Measurements from ENCODE around the gene ARL8A.

ARL8A gene

DNA sequence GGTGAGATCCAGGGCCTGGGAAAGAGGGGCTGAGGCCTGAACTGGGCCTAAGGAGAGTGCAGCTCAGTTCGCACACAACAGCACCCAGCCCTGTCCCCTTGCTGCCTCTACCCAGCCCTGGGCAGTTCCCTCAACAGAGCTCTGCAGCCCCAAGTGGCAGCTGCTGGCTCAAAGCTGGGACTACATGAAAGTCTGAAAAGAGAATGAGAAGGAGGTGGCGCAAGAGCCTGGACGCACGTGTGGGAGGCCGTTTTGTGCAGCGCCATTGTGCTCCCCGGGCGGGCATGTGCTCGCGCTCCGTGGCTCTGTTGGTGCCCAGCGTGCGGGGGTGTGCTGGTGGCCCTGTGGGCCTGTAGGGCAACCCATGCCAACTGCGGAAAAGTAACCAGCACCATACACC lies 11.5 kb downstream of the ARL8A start:
- in situ Hi-C loops (cut with HindIII; ENCODE audit: low pct_ligation_motif_present, low sequenced_read_pairs), result loop anchor here (25.0 kb wide), 1 partner anchor 121 kb away; the partner anchor contains the start of gene ELF3

DNA sequence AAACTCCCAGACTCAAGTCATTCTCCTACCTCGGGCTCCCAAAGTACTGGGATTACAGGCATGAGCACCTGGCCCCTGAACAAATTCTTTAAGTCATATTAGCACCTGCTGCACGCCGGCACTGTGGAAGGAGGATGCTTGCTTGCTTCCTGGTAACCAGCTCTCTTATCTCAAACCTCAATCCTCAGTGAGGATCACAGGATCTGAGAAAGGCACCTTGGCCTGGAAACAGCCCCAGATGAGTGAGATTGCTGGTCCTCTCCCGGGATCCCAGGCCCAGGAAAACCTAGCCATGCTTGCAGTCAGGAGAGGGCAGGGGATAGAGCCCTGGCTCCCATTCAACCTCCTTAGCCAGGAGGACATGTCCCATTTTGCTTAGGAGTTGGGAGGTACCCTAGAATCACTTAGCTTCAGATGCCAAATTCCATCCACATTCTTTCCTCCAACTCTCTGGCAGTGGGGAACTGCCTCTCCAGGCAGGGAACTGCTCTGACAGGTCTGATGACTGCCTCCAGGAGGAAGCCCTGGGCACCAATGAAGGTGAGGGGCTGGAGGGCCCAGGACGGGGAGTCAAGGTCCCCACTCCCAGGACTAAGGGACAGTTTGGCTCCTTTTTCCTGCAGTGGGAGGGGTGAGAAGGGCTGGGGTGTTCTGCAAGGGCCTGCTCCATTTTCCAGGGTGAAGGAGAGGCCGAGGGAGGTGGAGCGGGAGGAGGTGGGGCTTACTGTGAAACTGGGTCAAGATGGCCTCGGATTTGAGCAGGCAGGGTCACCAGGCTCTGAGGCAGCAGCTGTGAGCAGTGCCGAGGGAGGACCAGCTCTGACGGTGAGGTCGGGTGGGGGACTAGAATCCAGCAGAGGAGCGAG lies 12.3 kb downstream of the ARL8A start:
- Histone ChIP-seq H3K27ac (no peak overlapping the region), H3K4me3 (ENCODE audit: low read depth, low read length) (no peak overlapping the region), H3K27me3 (replicated peaks) (no peaks in the 10 kb centered on the region), H3K36me3 (replicated peaks) (peaks cover 18% of the 10 kb centered on the region)
- TF ChIP-seq, protein P1, sequence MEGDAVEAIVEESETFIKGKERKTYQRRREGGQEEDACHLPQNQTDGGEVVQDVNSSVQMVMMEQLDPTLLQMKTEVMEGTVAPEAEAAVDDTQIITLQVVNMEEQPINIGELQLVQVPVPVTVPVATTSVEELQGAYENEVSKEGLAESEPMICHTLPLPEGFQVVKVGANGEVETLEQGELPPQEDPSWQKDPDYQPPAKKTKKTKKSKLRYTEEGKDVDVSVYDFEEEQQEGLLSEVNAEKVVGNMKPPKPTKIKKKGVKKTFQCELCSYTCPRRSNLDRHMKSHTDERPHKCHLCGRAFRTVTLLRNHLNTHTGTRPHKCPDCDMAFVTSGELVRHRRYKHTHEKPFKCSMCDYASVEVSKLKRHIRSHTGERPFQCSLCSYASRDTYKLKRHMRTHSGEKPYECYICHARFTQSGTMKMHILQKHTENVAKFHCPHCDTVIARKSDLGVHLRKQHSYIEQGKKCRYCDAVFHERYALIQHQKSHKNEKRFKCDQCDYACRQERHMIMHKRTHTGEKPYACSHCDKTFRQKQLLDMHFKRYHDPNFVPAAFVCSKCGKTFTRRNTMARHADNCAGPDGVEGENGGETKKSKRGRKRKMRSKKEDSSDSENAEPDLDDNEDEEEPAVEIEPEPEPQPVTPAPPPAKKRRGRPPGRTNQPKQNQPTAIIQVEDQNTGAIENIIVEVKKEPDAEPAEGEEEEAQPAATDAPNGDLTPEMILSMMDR (IDR thresholded peaks at IDR 0.05; ENCODE audit: low read depth, low read length, missing control alignments), result no peak
- in situ Hi-C loops (cut with HindIII; ENCODE audit: low pct_ligation_motif_present, low sequenced_read_pairs), result loop anchor here (25.0 kb wide), 1 partner anchor 120 kb away; the partner anchor contains the start of gene ELF3
- no peak for DNase-seq

More for the DNA sequence above, 11.5 kb downstream of the ARL8A start:
- H3K27ac ChIP-seq, result no peak overlapping the region
- TF ChIP-seq, protein P1 (IDR thresholded peaks at IDR 0.05; ENCODE audit: low read depth, low read length, missing control alignments), result no peak
- peaks cover 22% of the 10 kb centered on the region for H3K36me3 ChIP-seq (replicated peaks)
- DNase-seq, result no peak
- no peak overlapping the region for H3K4me3 ChIP-seq (ENCODE audit: low read depth, low read length)
- no peaks in the 10 kb centered on the region for H3K27me3 ChIP-seq (replicated peaks)

DNA sequence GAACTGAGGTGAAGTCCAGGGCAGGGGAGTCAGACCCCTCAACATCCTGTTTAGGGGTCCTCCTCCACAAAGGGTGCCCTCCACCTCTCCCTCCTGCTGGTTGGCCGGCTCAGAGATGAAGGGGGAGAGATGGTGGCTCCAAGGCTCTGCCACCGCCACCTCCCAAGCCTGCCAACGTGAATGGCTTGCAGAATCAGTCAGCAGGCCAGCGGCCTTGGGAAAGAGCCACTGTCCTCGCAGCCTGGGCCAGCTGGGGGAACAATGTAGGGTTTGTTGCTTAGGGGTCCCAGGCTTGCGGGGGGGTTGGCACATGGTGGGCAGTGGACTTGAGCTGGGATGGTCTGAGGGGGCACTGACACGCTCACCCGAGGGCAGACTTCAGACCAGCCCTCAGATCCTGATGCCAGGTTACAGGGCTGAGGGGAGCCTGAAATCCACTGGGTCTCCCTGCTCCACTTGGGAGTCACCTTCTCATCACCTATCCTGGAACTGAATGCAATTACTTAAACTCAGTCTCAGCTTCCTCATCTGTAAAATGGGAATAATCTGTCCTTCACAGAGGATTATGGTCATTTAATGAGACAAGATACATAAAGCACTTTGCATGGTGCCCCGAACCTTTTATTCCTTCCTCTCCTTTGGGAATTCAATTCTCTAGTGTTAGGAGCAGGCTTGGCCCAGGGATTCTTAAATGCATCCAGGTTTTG lies 13.6 kb downstream of the ARL8A start:
- H3K27ac ChIP-seq, result no peak overlapping the region
- no peak overlapping the region for H3K4me3 ChIP-seq (ENCODE audit: low read depth, low read length)
- in situ Hi-C loops (cut with HindIII; ENCODE audit: low pct_ligation_motif_present, low sequenced_read_pairs), result loop anchor here (25.0 kb wide), 1 partner anchor 119 kb away; the partner anchor contains the start of gene ELF3
- H3K36me3 ChIP-seq (replicated peaks), result peaks cover 18% of the 10 kb centered on the region
- TF ChIP-seq, protein P1 (IDR thresholded peaks at IDR 0.05; ENCODE audit: low read depth, low read length, missing control alignments), result no peak
- no peaks in the 10 kb centered on the region for H3K27me3 ChIP-seq (replicated peaks)
- no peak for DNase-seq

DNA sequence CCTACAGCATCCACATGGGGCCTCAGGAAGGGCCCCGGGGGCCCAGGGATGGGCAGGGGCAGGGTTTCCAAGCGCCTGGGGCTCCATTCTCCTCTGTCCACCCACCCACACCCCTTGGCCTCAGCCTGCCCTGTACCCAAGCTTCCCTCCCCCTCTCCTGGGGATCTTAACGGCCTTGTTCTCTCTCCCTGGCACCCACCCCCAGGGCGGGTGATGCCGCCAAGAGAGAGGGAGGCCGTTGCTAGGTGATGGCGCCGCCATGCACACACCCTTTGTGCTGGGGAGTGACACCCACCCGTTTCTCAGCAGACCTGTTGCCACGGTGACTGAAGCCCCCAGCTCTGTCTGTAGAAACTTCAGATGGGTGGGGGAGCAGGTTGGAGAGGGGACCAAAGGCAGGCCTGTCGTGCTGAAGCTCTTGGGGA lies 14.2 kb downstream of the ARL8A start:
- in situ Hi-C loops (cut with HindIII; ENCODE audit: low pct_ligation_motif_present, low sequenced_read_pairs), result loop anchor here (25.0 kb wide), 1 partner anchor 118 kb away; the partner anchor contains the start of gene ELF3
- TF ChIP-seq, protein P1 (IDR thresholded peaks at IDR 0.05; ENCODE audit: low read depth, low read length, missing control alignments), result no peak
- no peak overlapping the region for H3K27ac ChIP-seq
- H3K27me3 ChIP-seq (replicated peaks), result peaks cover 1% of the 10 kb centered on the region
- no peak overlapping the region for H3K4me3 ChIP-seq (ENCODE audit: low read depth, low read length)
- no peak for DNase-seq
- H3K36me3 ChIP-seq (replicated peaks), result peaks cover 18% of the 10 kb centered on the region

DNA sequence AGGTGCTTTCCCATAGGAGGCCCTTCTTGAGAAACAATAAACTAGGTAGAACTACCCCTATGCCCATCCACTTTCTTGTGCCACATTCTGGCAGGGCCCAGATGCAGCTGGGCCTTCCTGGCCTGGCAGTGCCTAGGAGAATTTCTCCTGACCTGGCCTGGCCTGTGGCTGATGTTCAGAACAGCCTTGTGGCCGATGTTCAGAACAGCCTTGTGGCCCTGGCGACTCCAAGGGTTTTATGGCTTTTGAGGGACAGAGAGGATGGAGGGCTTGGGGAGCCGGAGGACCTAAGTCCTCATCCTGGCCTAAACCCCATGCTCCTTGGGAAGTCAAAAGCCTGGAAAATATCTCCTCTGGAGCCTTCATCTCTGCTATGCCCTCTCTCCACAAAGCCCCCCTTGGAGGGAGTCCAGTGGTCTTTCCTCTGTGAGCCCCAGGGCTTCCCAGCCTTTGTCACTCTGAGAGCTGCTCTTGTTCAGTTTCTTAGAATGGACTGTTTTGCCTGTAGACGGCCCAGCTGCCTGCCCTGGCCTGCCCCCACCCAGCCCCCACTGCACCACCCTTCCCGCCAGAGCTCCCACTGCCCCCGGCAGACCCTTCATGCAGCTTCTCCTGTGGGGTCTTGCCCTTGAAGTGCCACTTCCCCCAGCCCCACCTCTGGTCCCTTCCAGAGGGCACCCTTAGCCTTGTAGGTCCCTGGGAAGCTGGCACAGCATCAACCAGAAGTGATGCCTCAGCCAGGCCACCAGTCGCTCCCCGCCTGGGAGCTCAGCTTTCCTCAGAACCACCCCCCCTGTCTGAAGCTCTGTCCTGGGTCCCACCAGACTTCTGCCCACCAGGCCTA lies 14.9 kb downstream of the ARL8A start:
- no peak for DNase-seq
- TF ChIP-seq, protein P1 (IDR thresholded peaks at IDR 0.05; ENCODE audit: low read depth, low read length, missing control alignments), result no peak
- in situ Hi-C loops (cut with HindIII; ENCODE audit: low pct_ligation_motif_present, low sequenced_read_pairs), result loop anchor here (25.0 kb wide), 1 partner anchor 117 kb away; the partner anchor contains the start of gene ELF3
- no peak overlapping the region for H3K4me3 ChIP-seq (ENCODE audit: low read depth, low read length)
- peaks cover 15% of the 10 kb centered on the region for H3K36me3 ChIP-seq (replicated peaks)
- no peak overlapping the region for H3K27ac ChIP-seq
- peaks cover 1% of the 10 kb centered on the region for H3K27me3 ChIP-seq (replicated peaks)

All from brain microvascular endothelial cell (primary cell).